Stimulated activated CD8-positive, alpha-beta memory T cell treated with anti-CD3 and anti-CD28 coated beads, Interleukin-15, amount 100 ng/mL, for 24 hours (primary cell): ENCODE results near the gene HNRNPUL1.
"Not testable (repeated sequence)": the region's sequence is repeated elsewhere in the genome, so short reads cannot be mapped to it uniquely, and the experiment has no call there.

Source experiments
- DNase-seq: peaks from one replicate; pipeline ENCODE4 v3.0.0-alpha.2; 2020; ENCODE audit warnings: low read depth

HNRNPUL1 gene

DNA sequence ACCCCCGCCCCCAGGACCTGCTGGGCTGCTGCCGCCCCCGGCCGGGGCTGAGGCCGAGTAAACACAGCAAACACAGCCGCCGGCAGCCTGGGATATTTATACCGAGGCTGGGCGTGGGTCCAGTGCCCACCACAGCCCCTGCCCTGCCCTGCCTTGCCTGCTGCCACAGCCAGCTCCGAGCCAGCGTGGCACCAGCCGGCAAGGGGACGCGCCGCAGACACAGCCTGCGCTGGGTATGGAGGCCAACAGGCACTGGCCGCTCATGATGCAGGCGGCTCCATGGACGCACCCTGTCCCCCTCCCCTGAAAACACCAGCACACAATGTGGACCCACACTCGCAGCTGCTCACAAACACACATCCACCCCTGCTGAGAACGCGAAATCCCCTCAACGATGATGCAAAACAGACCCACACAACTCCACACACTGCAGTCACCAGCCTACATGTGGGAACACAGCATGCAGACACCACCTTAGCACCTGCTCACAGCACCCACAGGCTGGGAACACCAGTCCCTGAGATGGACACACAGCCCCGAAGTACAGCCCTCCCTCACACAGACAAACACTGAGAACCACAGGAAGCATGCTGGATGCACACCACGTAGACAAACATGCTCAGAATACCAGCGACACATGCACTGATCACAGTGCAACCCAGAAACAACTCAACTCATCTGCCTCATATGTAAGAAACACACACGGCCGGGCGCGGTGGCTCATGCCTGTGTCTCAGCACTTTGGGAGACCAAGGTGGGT, 62.0 kb downstream of the HNRNPUL1 start:
- no peak for DNase-seq

DNA sequence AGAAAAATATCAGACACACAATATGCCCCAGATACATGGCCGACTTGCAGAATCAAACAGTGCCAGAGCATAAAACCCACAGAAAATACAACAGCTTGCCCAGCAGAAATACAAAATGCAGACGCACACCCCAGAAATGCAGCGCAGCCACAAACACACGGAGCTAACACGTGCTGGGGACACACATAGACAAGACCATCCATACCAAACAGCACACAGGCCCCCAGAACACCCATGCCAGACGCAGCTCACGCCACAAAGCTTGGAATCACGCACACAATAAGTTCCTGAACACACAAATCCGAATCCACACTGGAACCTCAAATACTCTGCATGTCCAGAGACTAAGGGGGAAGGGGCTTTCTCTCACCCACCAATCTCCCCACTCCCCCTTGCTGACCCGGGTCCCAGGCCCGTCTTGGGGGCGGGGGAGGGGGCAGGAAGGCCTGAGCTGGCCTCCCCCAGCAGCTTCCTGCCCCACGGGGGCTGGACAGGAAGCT, 63.0 kb downstream of the HNRNPUL1 start:
- DNase-seq: no peak

DNA sequence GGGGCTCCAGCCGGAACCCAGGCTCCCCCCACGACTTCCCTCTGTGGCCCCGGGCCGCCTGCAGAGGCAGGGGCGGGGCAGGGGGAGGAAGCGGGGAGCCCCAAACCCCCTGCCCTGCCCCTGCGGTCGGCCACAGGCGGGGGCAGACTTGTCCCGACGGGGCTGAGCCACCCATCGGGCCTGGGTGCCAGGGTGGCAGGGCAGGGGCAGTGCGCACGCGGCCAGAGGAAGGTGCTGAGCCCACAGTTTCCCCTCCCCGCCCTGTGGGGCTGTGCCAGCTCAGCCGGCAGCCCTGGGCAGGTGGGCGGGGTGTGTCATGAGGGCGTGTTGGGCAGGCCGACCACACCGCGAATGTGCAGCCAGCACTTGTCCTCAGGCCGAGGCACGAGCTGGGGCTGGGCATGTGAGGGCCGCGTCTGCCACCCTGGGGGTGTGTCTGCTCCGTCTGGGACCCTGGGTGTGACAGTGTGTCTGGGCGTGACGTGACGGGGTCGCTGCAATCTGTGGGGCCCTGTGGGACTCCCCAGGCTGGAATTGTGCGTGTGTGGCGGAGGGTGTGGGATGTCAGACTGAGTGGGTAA, 63.5 kb downstream of the HNRNPUL1 start:
- peak; percentile 62 for DNase-seq

DNA sequence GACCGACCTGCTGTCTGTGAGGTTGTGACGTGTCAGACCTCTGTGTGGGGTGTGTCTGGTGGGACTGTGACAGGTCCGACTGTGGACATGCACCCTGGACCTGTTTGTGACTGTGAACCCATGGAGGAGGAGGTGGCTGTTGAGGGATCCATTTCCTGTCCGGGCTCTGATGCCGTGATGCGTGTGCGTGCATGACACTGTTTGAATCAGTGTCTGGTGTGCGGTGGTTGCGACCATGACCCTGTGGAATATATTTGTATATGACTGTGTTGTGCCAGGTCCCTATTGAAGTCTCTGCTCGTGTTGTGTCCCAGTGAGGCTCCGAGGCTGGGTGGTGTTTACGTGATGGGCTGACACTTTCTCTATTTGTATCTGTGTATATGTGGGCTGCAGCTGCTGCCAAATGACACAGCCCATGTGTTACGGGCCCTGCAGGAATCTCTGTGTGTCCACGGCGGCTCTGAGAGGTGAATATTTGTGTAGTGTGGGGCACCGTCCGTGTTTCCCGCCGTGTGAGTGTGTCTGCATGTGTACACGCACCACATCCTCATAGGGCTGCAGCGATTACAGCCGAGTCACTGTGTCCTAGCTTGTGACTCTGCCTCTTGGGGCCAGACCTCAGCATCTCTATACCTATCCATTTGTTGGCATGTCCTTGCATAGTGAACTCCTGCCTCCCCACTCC, 64.1 kb downstream of the HNRNPUL1 start:
- no peak for DNase-seq

DNA sequence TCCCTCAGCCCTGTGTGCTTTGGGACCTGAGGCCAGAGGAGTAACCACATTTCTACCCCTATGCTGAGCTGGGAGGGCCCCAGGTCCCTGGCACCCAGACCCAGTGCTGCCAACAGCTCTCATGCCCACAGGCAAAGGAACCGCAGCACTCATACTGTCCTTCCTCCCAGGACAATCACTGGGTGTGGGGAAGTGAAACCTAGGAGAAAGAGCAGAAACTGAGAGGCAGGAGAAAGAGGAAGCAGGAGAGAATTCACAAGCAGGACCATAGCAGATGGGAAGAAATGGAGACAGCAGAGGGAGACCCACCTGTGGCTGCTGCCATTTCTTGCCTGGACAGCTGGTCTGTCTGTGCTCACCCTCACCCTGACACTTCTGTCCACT, 64.7 kb downstream of the HNRNPUL1 start:
- no peak for DNase-seq

DNA sequence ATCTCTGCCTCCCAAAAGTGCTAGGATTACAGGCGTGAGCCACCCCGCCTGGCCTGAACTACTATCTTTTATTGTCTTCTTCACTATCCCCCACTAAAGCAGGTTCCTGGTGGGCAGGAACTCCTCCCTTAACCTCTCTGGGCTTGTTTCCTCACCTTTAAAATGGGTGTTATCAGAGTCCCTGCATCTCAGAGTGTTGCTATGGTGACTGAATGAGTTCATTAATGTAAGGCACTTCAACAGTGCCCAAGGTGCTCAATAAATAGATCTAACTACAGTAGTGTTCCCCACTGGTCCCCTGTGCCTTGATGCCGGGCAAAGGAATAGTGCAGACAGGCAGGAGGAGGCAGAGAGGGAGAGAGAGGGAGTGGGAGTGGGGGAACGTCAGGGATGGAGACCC, 66.3 kb downstream of the HNRNPUL1 start:
- no peak for DNase-seq

DNA sequence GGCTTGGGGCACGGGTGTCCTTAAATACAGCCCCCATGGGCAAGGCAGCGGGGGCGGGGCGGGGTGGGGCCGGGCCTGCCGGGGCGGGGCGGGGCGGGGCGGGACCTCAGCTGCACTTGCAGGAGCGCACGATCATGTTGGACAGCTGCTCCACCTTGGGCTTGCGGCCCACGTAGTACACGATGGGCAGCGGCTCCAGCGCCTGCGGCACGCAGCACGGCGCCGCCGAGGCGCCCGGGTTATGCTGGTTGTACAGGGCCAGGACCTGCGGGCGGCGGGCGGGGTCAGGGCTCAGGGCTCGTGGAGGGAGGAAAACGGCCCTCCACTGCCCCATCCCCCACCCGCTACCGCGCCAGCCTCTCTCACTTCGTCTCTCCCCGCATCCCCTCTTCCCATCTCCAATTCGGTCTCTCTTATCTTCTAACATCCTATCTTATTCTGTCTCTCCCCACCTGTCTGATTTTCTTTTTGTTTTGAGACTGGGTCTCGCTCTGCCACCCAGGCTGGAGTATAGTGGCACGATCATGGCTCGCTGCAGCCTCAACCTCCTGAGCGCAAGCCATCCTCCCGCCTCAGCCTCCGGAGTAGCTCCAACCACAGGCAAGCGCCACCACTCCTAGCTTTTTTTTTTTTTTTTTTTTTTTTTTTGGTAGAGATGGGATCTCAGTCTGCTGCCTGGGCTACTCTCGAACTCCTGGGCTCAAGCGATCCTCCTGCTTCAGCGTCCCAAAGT, 66.9 kb downstream of the HNRNPUL1 start:
- no peak for DNase-seq

DNA sequence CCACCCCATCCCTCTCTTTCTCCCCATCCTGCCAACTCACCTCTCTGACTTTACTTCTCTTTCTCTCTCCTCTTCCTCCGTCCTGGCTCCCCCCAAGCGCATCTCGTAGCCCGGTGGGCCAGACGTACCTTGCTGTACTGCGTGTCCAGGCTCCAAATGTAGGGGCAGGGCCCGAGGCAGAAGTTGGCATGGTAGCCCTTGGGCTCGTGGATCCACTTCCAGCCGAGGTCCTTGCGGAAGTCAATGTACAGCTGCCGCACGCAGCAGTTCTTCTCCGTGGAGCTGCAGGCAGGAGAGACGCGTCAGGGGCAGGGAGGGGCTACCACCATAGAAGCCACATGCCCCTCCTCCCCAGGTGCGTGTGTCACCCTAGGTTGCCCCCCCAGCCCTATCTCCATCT, 67.8 kb downstream of the HNRNPUL1 start:
- DNase-seq: no peak

DNA sequence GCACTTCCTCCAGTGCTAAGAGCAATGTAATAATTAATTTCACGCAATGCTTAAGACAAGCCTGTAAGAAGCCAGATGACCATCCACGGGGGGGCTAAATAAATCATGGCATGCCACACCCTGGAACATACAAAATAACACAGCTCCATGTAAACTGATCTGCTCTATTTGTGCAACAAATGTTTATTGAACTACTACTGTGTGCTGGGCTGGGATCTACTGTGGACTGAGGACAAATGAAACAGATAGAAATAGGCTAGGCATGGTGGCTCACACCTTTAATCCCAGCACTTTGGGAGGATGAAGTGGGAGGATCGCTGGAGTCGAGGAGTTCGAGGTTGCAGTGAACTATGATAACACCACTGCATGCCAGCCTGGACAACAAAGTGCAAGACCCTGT, 68.3 kb downstream of the HNRNPUL1 start:
- DNase-seq: no peak

DNA sequence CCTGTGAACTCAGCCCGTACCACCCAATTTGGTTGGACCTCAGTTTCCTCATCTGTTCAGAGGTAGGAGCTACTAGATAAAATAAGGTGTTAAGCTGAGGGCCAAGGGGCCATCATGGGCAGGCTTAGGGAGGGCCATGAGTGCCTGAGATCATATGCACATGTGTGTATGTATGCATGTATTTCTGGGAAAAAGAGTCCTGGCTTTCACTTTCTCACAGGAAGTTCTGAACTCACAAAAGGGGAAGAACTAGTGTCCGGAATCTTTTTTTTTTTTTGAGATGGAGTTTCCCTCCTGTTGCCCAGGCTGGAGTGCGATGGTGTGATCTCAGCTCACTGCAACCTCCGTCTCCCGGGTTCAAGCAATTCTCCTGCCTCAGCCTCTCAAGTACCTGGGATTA, 70.6 kb downstream of the HNRNPUL1 start:
- no peak for DNase-seq

DNA sequence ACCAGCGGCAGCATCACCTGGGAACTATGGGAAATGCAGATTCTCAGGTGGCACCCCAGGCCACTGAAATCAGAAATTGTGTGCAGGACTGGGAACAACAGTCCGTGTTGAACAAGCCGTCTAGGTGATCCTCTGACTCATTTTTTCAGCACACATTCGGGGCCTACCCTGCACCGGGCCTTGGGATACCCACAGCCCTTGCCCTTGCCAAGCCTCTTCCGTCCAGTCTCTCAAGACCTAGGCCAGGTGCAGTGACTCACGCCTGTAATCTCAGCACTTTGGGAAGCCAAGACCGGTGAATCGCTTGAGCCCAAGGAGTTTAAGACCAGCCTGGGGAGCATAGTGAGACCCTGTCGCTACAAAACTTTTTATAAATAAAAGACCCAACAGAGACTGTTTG, 71.3 kb downstream of the HNRNPUL1 start:
- no peak for DNase-seq

DNA sequence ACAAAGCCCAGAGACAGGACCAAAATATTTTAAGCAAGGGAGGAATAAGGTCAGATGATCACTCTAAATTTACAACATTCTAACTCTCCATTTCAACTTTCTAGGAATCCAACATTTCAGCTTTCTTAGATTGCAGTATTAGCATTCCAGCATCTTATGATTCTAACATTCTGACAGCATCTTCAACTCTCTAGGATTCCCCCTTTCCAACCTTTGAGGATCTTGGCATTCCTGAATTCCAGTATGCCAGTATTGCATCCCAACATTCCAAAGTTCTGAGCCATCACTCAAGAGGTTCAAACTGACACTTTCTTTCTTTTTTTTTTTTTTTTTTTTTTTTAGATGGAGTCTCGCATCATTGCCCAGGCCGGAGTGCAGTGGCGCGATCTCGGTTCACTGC, 75.8 kb downstream of the HNRNPUL1 start:
- no peak for DNase-seq

DNA sequence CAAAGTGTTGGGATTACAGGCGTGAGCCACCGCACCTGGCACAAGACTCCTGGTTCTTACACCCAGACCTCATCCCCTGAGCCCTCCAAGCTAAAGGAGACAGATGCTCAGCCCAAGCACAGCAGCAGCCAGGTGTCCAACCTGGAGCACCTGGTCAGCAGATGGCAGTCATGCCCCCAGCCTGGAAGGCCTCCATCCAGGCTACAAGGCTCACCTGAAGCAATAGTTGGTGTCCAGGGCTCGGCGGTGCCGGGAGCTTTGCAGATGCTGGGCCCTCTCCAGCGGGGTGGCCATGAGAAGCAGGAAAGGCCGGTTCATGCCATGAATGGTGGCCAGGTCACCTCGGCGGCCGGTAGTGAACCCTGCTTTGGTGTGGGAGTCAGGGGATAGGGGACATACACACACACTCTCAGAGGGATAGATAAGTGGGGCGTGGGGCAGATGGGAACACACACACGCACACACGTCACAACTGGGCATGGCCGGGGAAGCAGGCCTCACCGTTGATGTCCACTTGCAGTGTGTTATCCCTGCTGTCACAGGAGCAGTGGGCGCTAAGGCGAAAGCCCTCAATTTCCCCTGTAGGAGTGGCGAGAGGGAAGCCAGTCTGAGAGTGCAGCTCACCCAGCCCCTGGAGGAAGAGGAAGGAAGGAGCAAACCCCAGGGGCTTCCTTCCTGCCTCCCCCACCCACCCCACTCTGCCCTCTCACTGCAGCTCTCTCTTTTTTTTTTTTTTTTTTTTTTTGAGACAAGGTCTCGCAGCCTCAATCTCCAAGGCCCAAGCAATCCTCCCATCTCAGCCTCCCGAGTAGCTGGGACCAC, 77.7 kb downstream of the HNRNPUL1 start:
- no peak for DNase-seq

DNA sequence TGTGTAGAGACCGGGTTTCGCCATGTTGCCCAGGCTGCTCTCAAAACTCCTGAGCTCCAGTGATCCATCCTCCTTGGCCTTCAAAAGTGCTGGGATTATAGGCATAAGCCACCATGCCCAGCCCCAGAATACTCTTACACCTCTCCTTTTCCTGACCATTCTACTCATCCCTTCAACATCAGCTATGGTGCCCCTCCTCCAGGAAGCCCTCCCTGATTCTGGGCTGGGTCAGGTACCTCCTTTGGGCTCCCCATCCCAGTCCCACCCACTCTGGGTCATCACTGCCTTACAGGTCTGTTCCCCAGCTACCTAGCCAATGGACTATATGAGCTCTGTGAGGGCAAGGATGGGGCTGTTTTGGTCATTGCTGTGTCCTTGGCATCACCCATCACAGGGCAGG, 80.0 kb downstream of the HNRNPUL1 start:
- DNase-seq: no peak

DNA sequence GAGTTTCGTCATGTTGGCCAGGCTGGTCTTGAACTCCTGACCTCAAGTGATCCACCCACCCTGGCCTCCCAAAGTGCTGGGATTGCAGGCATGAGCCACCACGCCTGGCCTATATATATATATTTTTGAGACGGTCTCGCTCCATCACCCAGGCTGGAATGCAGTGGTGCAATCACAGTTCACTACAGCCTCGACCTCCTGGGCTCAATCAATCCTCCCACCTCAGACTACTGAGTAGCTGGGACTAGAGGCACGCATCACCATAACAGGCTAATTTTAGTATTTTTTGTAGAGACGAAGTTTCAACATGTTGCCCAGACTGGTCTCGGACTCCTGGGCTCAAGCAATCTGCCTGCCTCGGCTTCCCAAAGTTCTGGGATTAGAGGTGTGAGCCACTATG, 82.7 kb downstream of the HNRNPUL1 start:
- not testable (repeated sequence) for DNase-seq

DNA sequence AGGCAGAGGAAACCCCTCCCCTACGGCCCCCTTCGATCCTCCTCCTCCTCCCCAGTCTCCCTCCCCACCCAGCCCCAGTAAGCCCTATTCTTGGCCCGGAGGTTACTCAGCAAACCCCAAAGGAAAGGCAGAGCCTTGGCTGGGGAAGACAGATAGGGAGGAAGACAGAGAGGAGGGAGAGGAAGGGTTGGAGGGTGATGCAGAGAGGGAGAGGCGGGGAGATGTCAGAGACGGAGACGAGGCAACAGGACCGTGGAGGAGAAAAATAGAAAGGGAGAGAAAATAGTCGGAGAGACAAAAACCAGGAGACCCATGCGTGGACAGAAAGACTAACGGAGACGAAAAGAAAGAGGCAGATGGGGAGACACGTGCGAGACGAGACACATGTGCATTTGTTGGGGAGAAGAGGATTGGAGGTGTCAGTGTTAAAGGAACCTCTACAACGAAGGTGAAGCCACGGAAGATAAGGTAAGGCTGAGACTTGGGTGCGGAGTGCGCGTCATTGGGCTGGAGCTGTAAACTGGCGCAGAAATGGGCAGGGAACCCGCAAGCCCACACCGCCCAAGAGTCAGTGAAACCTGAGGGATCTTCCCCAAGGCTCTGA, 86.7 kb downstream of the HNRNPUL1 start:
- no peak for DNase-seq

DNA sequence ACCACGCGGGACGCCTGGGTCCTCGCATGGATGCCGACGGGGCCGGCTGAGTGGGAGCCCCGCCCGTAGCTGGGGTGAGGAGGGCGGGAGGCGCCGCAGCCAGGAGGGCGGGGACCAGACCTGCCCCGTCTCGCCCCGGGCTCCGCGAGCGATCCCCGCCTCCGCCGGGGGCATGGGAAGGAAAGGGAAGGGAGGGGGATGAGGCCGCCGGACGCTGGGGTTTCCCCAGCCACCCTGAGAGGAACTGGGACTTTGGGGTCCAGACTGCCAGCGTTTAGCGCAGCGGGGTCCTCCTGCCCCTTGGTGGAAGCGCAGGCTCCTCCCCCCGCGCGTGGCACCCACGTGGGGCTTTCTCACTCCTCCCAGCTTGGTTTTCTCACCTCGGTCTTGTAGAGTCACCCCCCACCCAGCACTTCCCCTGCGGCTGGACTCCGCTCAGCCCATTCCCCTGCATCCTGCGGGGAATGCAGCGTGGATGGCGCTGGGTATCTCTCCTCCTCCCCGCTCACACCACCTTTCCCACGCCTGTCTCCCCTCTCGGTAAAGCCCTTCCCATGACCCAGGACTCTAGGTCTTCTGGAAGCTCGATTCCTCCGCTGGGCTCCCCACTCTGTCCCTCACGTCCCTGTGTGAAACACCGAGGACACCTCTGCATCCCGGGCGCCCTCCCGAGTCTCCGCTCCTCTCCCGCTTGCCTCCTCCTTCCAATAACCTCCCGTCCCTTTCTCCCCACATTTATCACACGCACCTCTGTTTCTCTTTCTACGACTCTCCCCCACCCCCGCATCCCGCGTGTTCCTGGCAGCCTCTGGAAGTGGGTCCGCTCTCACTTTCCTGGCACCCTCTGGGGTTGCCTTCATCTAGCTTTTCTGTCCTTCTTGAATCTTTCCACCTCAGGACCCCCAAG, 87.4 kb downstream of the HNRNPUL1 start:
- peak; percentile 67 for DNase-seq

DNA sequence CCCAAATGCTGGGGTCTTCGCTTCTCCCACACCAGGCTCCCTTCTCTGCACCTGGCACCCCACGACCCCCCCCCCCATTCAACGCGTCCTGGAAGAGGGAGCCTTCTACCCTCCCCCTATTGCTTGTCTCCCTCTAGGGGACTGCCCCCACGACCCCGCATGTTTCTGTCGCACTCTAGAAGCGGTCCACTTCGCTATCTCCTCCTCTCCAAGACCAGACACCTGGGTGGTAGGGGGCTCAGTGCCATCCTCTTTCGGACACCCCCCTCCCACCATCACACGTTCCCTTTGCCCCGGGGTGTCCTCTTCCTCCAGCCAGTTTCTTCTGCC, 88.1 kb downstream of the HNRNPUL1 start:
- no peak for DNase-seq

DNA sequence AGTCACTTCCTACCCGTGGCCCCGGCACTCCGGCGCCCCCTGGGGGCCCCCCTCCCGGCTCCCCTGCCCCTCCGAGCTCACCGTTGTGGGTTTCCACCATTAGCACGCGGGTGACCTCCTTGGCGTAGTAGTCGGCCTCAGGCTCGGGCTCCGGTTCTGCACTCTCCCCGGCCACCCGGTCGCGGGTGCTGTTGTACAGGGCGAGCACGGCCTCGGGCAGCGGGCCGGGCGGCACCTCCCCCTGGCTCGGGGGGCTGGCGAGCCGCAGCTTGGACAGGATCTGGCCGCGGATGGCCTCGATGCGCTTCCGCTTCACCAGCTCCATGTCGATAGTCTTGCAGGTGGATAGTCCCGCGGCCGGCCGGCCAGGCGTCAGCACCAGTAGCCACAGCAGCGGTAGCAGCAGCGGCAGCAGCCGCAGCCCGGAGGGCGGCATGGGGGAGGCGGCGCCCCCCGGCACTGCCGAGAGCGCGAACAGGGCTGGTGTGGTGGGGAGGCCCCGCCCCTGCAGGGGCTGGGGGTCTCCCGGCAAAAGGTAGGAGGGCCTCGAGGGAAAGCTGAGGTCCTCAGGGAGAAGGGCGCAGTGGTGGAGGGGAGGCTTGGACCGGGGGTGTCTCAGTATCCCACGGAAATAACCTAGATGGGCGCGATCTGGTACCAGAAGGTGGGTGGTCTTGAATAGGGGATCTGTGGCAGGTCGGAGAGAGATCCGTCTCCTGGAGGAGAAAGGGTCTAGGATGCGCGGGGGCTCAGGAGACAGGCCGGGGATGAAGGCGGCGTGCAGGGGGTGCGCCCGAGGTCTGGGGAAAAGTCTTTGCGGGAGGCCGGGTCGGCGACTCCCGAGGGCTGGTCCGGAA, 88.7 kb downstream of the HNRNPUL1 start:
- DNase-seq: peak; percentile 48
